H1 (cell line): ENCODE data around the gene SMURF2. TPM values are rescaled to one million over a fixed set of nuclear protein-coding genes. Genes with fewer than 3 reads are reported as not detected.

Experiments used
- CTCF ChIA-PET: fragments of 300-600 bp; sonication (Branson Sonifier 250); formaldehyde crosslinking; loops from one replicate; lab custom pipeline; 2021; ENCODE audit not compliant: partially characterized antibody; lab: Charles Lee
- POLR2A ChIA-PET: fragments of 300-600 bp; sonication (Branson Sonifier 250); formaldehyde crosslinking; loops from one replicate; lab custom pipeline; 2021; ENCODE audit warnings: inconsistent platforms; ENCODE audit not compliant: partially characterized antibody; lab: Charles Lee
- DNase-seq, 2 experiments: peaks; one replicate each; pipeline versions ENCODE4 v3.0.0 to v3.0.0-alpha.2; 2010 to 2022; ENCODE audit warnings: low spot score in 2 of 2, low read depth in 1 of 2, mixed read lengths in 1 of 2
- FAIRE-seq: peaks from 2 replicates; lab custom pipeline; 2011; peaks lifted over from hg19 to GRCh38; lab: Jason Lieb, UNC
- H2AFZ ChIP-seq: 2 replicates; pipeline ENCODE4 v1.8.1; 2012; ENCODE audit warnings: low read length, inconsistent platforms
- H2AK5ac ChIP-seq: 2 replicates; pipeline ENCODE4 v1.6.1; 2013; ENCODE audit warnings: low read depth, low read length
- H2BK120ac ChIP-seq: replicated peaks from 2 replicates; pipeline ENCODE3; 2013; ENCODE audit warnings: low read depth, low read length, inconsistent platforms
- H2BK12ac ChIP-seq: 2 replicates; pipeline ENCODE4 v1.6.1; 2013; ENCODE audit warnings: low read depth, low read length
- H2BK15ac ChIP-seq: 2 replicates; pipeline ENCODE4 v1.6.1; 2013; ENCODE audit warnings: low read length
- H2BK20ac ChIP-seq: 2 replicates; pipeline ENCODE4 v1.6.1; 2013; ENCODE audit warnings: low read length
- H2BK5ac ChIP-seq: 2 replicates; pipeline ENCODE4 v1.6.1; 2013; ENCODE audit warnings: low read depth, low read length
- H3K14ac ChIP-seq: 2 replicates; pipeline ENCODE4 v1.6.1; 2013; ENCODE audit warnings: inconsistent platforms; ENCODE audit not compliant: insufficient read length
- H3K18ac ChIP-seq: 2 replicates; pipeline ENCODE4 v1.6.1; 2013; ENCODE audit warnings: low read length; ENCODE audit errors: extremely low read depth
- H3K23ac ChIP-seq: 2 replicates; pipeline ENCODE4 v1.6.1; 2013; ENCODE audit warnings: inconsistent platforms; ENCODE audit not compliant: insufficient read length
- H3K23me2 ChIP-seq: 2 replicates; pipeline ENCODE4 v1.6.1; 2013; ENCODE audit warnings: low read depth, low read length
- H3K27ac ChIP-seq: 2 replicates; pipeline ENCODE4 v1.6.1; 2011; ENCODE audit warnings: low read depth, low read length, inconsistent platforms
- H3K27me3 ChIP-seq, 4 experiments: replicated peaks in 1 of 4; 1 replicate in 1 of 4; 2 replicates in 3 of 4; pipeline versions ENCODE4 v1.6.1 to v1.8.1; 2011 to 2013; ENCODE audit warnings: low read length in 3 of 4, mild to moderate bottlenecking in 3 of 4, inconsistent platforms in 2 of 4, mixed read lengths in 2 of 4, moderate library complexity in 1 of 4; ENCODE audit not compliant: control insufficient read depth in 3 of 4, insufficient read depth in 3 of 4; ENCODE audit errors: extremely low read depth in 1 of 4
- H3K36me3 ChIP-seq, 4 experiments: 2 replicates each; pipeline versions ENCODE4 v1.6.1 to v1.8.1; 2011 to 2013; ENCODE audit warnings: mild to moderate bottlenecking in 4 of 4, low read length in 3 of 4, moderate library complexity in 2 of 4, control low read depth in 1 of 4, inconsistent platforms in 1 of 4; ENCODE audit not compliant: insufficient read depth in 4 of 4, control insufficient read depth in 2 of 4
- H3K4ac ChIP-seq: replicated peaks from 2 replicates; pipeline ENCODE3; 2013; ENCODE audit warnings: low read length, low read depth, mixed read lengths, inconsistent platforms; ENCODE audit not compliant: insufficient read length
- H3K4me1 ChIP-seq, 4 experiments: replicated peaks in 1 of 4; 1 replicate in 1 of 4; 2 replicates in 3 of 4; pipeline versions ENCODE4 v1.6.1 to v1.8.1; 2011 to 2013; ENCODE audit warnings: low read length in 3 of 4, inconsistent platforms in 2 of 4, mixed read lengths in 1 of 4; ENCODE audit not compliant: insufficient read depth in 4 of 4, control insufficient read depth in 3 of 4
- H3K4me2 ChIP-seq, 2 experiments: 2 replicates each; pipeline versions ENCODE4 v1.6.1 to v1.8.1; 2011 to 2013; ENCODE audit warnings: low read depth in 2 of 2, low read length in 2 of 2, control low read depth in 1 of 2, inconsistent platforms in 1 of 2, mild to moderate bottlenecking in 1 of 2; ENCODE audit not compliant: insufficient read depth in 1 of 2
- H3K4me3 ChIP-seq, 4 experiments: fragments of 200-600, 300-600 bp in 1 of 4; sonication (generic), shearing (Covaris generic), sonication (Bioruptor Twin) in 1 of 4; 2 replicates each; pipeline versions ENCODE4 v1.5.1 to v1.8.1; 2011 to 2016; ENCODE audit warnings: low read length in 4 of 4, low read depth in 3 of 4, control low read depth in 2 of 4, inconsistent platforms in 2 of 4, mild to moderate bottlenecking in 2 of 4, mixed read lengths in 1 of 4, moderate library complexity in 1 of 4; ENCODE audit not compliant: insufficient read depth in 2 of 4; ENCODE audit errors: extremely low read depth in 1 of 4
- H3K56ac ChIP-seq: replicated peaks from 2 replicates; pipeline ENCODE3; 2013; ENCODE audit warnings: low read depth, mild to moderate bottlenecking, mixed read lengths, low read length, inconsistent platforms; ENCODE audit not compliant: insufficient read length
- H3K79me1 ChIP-seq: 2 replicates; pipeline ENCODE4 v1.6.1; 2013; ENCODE audit warnings: low read depth, low read length, control low read depth
- H3K79me2 ChIP-seq, 2 experiments: 2 replicates each; pipeline versions ENCODE4 v1.6.1 to v1.8.1; 2012 to 2013; ENCODE audit warnings: low read length in 2 of 2, mild to moderate bottlenecking in 2 of 2, inconsistent platforms in 1 of 2; ENCODE audit not compliant: insufficient read depth in 2 of 2, control insufficient read depth in 1 of 2
- H3K9ac ChIP-seq, 4 experiments: replicated peaks in 1 of 4; 1 replicate in 1 of 4; 2 replicates in 3 of 4; pipeline versions ENCODE4 v1.6.1 to v1.8.1; 2011 to 2013; ENCODE audit warnings: low read depth in 3 of 4, low read length in 3 of 4, control low read depth in 2 of 4, mild to moderate bottlenecking in 2 of 4, moderate library complexity in 2 of 4, inconsistent platforms in 1 of 4; ENCODE audit errors: extremely low read depth in 1 of 4
- H3K9me3 ChIP-seq, 2 experiments: 2 replicates each; pipeline versions ENCODE4 v1.6.1 to v1.8.1; 2012 to 2013; ENCODE audit warnings: mild to moderate bottlenecking in 2 of 2, moderate library complexity in 2 of 2, control low read depth in 1 of 2, inconsistent platforms in 1 of 2, low read depth in 1 of 2, low read length in 1 of 2, mixed read lengths in 1 of 2; ENCODE audit not compliant: insufficient read depth in 2 of 2
- H4K20me1 ChIP-seq, 2 experiments: replicated peaks in 1 of 2; 2 replicates each; pipeline versions ENCODE3 to v1.8.1; 2011 to 2013; ENCODE audit warnings: inconsistent platforms in 2 of 2, low read length in 2 of 2, mild to moderate bottlenecking in 1 of 2; ENCODE audit not compliant: insufficient read depth in 2 of 2, control insufficient read depth in 1 of 2
- H4K5ac ChIP-seq: 2 replicates; pipeline ENCODE4 v1.6.1; 2013; ENCODE audit warnings: low read length, low read depth, mixed read lengths, inconsistent platforms; ENCODE audit not compliant: insufficient read length
- H4K8ac ChIP-seq: 2 replicates; pipeline ENCODE4 v1.8.0; 2013; ENCODE audit warnings: mild to moderate bottlenecking, moderate library complexity, low read length, inconsistent platforms; ENCODE audit not compliant: insufficient read depth; ENCODE audit errors: extremely low read depth
- H4K91ac ChIP-seq: replicated peaks from 2 replicates; pipeline ENCODE3; 2013; ENCODE audit warnings: low read length, mixed read lengths, inconsistent platforms; ENCODE audit not compliant: insufficient read length
- ASH2L ChIP-seq: fragments of 200-600, 300-600 bp; sonication (generic); IDR thresholded peaks from one replicate; pipeline ENCODE4 v1.7.1; 2017; ENCODE audit warnings: low read length
- BRCA1 ChIP-seq: IDR thresholded peaks from 2 replicates; pipeline ENCODE4 v1.6.1; 2012; ENCODE audit warnings: low read depth, low read length, improper control_type of control experiment
- CBX8 ChIP-seq: fragments of 300-800, 300-1000 bp; sonication (generic); IDR thresholded peaks from 2 replicates; pipeline ENCODE4 v1.7.1; 2016; ENCODE audit warnings: low read depth, low read length, borderline replicate concordance
- EP300 ChIP-seq, 2 experiments: IDR thresholded peaks; 1 replicate in 1 of 2; 2 replicates in 1 of 2; pipeline ENCODE4 v1.6.1; 2011 to 2012; ENCODE audit warnings: low read depth in 2 of 2, low read length in 2 of 2, mild to moderate bottlenecking in 2 of 2, borderline replicate concordance in 1 of 2, inconsistent platforms in 1 of 2, moderate library complexity in 1 of 2
- FOSL1 ChIP-seq: IDR thresholded peaks from 2 replicates; pipeline ENCODE4 v1.6.1; 2011; ENCODE audit warnings: mild to moderate bottlenecking, low read depth, low read length, moderate library complexity; ENCODE audit not compliant: insufficient read depth
- HDAC2 ChIP-seq, 2 experiments: fragments of 300-600 bp in 1 of 2; sonication (generic) in 1 of 2; IDR thresholded peaks; 2 replicates each; pipeline ENCODE4 v1.6.1; 2011 to 2012; ENCODE audit warnings: low read depth in 2 of 2, low read length in 2 of 2, mild to moderate bottlenecking in 2 of 2, moderate library complexity in 2 of 2, borderline replicate concordance in 1 of 2, inconsistent platforms in 1 of 2
- JUN ChIP-seq: IDR thresholded peaks from 2 replicates; pipeline ENCODE4 v1.6.1; 2011; ENCODE audit warnings: low read depth, mild to moderate bottlenecking, improper control_type of control experiment, low read length
- JUND ChIP-seq: IDR thresholded peaks from 2 replicates; pipeline ENCODE4 v1.6.1; 2011; ENCODE audit warnings: mild to moderate bottlenecking, improper control_type of control experiment, low read length
- MAFK ChIP-seq: IDR thresholded peaks from 2 replicates; pipeline ENCODE4 v1.6.1; 2012; ENCODE audit warnings: low read depth, mild to moderate bottlenecking, improper control_type of control experiment, low read length
- RNF2 ChIP-seq: fragments of 200-900, 300-1000 bp; sonication (generic); IDR thresholded peaks from 2 replicates; pipeline ENCODE4 v1.7.1; 2016; ENCODE audit warnings: borderline replicate concordance, low read depth, mild to moderate bottlenecking, antibody characterized with exemption, low read length; ENCODE audit not compliant: poor library complexity, severe bottlenecking; ENCODE audit errors: missing control alignments
- SP4 ChIP-seq: IDR thresholded peaks from 2 replicates; pipeline ENCODE4 v1.6.1; 2012; ENCODE audit warnings: low read length, inconsistent platforms
- TCF12 ChIP-seq: IDR thresholded peaks from 2 replicates; pipeline ENCODE4 v1.6.1; 2011; ENCODE audit warnings: low read depth, mild to moderate bottlenecking, low read length
- WGBS, 2 experiments: shearing (Covaris generic) in 1 of 2; methylation state at CpG; one replicate each; pipeline versions ENCODE4 v1.1.6 to v1.1.7; 2013 to 2015; ENCODE audit warnings: low lambda C conversion rate in 2 of 2, mixed read lengths in 2 of 2, inconsistent platforms in 1 of 2, low coverage in 1 of 2, missing lambda C conversion rate in 1 of 2; ENCODE audit not compliant: insufficient replicate concordance in 2 of 2, insufficient coverage in 1 of 2, insufficient read length in 1 of 2; ENCODE audit errors: extremely low coverage in 1 of 2, missing lambda C conversion rate in 1 of 2; 5-methylcytosine and 5-hydroxymethylcytosine counted together
- polyA plus RNA-seq, 7 experiments: library from polyadenylated mRNA; depleted of rRNA in 3 of 7; stranded (reverse) in 5 of 7; unstranded in 2 of 7; fragments of >200 nt in 5 of 7; fragments of 200-250 nt in 2 of 7; gene quantifications; 1 replicate in 5 of 7; 2 replicates in 1 of 7; 4 replicates in 1 of 7; pipeline versions ENCODE4 v1.2.1 to v1.2.3, GENCODE V29; 2011 to 2013; ENCODE audit warnings: missing spikeins in 2 of 7, mixed read lengths in 2 of 7
- total RNA-seq: library from RNA; stranded (reverse); fragmentation: NEBNext Ultra II Directional; extraction: Animal tissue kit (Norgen Biotek cat#: 25700); gene quantifications from 2 replicates; pipeline ENCODE4 v1.2.1, GENCODE V29; 2021

SMURF2 gene
- total and polyA plus RNA-seq, 2 of the 8 experiments (the other 6 are each of a cell fraction or from before 2014, with no cell fraction given): 7.2 to 29.2 TPM

- no peak overlapping the region for H3K4ac ChIP-seq
- no peak overlapping the region for H4K5ac ChIP-seq
- H3K4me3 ChIP-seq: no peak overlapping the region
- H3K23me2 ChIP-seq: no peaks in the 10 kb centered on the region
- no peak overlapping the region for H3K4me2 ChIP-seq
- H3K79me2 ChIP-seq: peaks cover 0 to 39% of the 10 kb centered on the region in 2 experiments; a peak in 2 of 4 replicates
- no peaks in the 10 kb centered on the region for H3K36me3 ChIP-seq
- H2BK12ac ChIP-seq: no peak overlapping the region
- H3K9ac ChIP-seq: no peak overlapping the region
- H4K20me1 ChIP-seq: peaks cover 0 to 3% of the 10 kb centered on the region in 2 experiments
- FAIRE-seq: no peak
- 91% methylated on average over 5 of the region's 5 CpGs; no CpG with 5 or more reads in 1 of the 2 experiments for WGBS, 2 experiments
- H3K23ac ChIP-seq: no peak overlapping the region
- no peak overlapping the region for H3K56ac ChIP-seq
- no peak overlapping the region for H3K18ac ChIP-seq
- no peak overlapping the region for H2AK5ac ChIP-seq
- H3K9me3 ChIP-seq: no peaks in the 10 kb centered on the region
- no peak overlapping the region for H3K27ac ChIP-seq
- no peak overlapping the region for H4K8ac ChIP-seq
- POLR2A ChIA-PET: no interaction called here
- no peak overlapping the region for H2AFZ ChIP-seq
- no peaks in the 10 kb centered on the region for H3K27me3 ChIP-seq
- CTCF ChIA-PET: no interaction called here
- H3K14ac ChIP-seq: no peak overlapping the region
- no peak overlapping the region for H2BK5ac ChIP-seq
- no peak for DNase-seq
- no peaks in the 10 kb centered on the region for H3K4me1 ChIP-seq
- no peak overlapping the region for H2BK15ac ChIP-seq
- H3K79me1 ChIP-seq: no peaks in the 10 kb centered on the region
- H4K91ac ChIP-seq: no peak overlapping the region
- no peak overlapping the region for H2BK20ac ChIP-seq
- no peak overlapping the region for H2BK120ac ChIP-seq
- TF ChIP-seq BRCA1 (no peak), JUND (no peak), SP4 (no peak), JUN (no peak), FOSL1 (no peak), EP300 (IDR thresholded peaks at IDR 0.05; ENCODE audit: borderline replicate concordance in 1 of 2, low read depth in 2 of 2, low read length in 2 of 2) (no peak), TCF12 (no peak), ASH2L (no peak), RNF2 (no peak), CBX8 (no peak), HDAC2 (IDR thresholded peaks at IDR 0.05; ENCODE audit: borderline replicate concordance in 1 of 2, low read depth in 2 of 2, low read length in 2 of 2) (no peak), MAFK (no peak)
Observed at GRCh38 chr17:64617125-64617780, 44.9 kb downstream of the SMURF2 start.
